Measurements from ENCODE around the gene HMGXB3.

DNA sequence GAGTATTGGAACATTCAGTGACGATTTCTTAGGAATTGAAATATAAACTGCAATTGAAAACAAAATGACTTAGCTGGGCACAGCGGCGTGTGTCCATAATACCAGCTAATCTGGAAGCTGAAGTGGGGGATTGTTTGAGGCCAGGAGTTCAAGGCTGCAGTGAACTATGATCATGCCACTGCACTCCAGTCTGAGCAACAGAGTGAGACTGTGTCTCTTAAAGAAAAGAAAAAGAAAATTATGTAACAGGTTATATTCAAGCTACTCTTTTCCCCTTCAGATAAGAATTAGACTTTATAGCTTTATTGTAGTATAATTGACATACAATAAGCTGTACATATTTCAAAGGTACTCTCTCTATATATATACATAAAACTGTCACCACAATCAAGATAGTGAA, 33.6 kb upstream of the HMGXB3 start:
- TF ChIP-seq, protein P1, sequence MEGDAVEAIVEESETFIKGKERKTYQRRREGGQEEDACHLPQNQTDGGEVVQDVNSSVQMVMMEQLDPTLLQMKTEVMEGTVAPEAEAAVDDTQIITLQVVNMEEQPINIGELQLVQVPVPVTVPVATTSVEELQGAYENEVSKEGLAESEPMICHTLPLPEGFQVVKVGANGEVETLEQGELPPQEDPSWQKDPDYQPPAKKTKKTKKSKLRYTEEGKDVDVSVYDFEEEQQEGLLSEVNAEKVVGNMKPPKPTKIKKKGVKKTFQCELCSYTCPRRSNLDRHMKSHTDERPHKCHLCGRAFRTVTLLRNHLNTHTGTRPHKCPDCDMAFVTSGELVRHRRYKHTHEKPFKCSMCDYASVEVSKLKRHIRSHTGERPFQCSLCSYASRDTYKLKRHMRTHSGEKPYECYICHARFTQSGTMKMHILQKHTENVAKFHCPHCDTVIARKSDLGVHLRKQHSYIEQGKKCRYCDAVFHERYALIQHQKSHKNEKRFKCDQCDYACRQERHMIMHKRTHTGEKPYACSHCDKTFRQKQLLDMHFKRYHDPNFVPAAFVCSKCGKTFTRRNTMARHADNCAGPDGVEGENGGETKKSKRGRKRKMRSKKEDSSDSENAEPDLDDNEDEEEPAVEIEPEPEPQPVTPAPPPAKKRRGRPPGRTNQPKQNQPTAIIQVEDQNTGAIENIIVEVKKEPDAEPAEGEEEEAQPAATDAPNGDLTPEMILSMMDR (IDR thresholded peaks at IDR 0.05): no peak
- no peak for TF ChIP-seq EZH2 (IDR thresholded peaks at IDR 0.05)

All from neural progenitor cell (in vitro differentiated cells).